GM19372 (cell line): ENCODE measurements around the gene LNX2.

Experiments used
- ATAC-seq: cut with Tn5 transposase; IDR thresholded peaks from one replicate; pipeline ENCODE4 v1.9.1; 2021; ENCODE audit warnings: mild to moderate bottlenecking, low read depth, moderate library complexity; ENCODE audit not compliant: unreplicated experiment

The LNX2 gene

GRCh38 chr13:27620377-27621115, at the start of gene LNX2:
Gene LNX2, minus strand, starts transcription at chr13:27620529. Its CDS starts 38,826 bp downstream, at chr13:27581703.
- peak; percentile 78 for ATAC-seq

- no peak for ATAC-seq
These were observed 47.6 kb upstream of the LNX2 start for GRCh38 chr13:27667946-27668345.

DNA sequence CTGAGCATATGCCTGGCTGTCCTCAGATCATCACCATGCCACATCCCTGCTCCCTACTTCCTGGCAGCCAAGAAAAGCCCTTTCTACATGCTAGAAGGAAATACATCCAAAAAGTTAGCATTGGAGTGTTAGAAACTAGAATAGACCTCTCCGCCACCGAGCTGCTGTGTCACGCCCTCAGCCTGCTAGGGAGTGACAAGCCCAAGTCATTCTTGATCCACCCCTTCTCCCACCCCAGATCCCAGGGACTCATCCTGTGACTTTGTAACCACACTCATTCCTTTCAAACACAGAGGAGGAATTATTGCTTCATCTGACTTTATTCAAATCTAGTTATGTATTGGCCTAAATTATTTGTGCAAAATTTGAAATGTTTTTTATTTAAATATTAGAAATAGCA, 46.6 kb upstream of the LNX2 start:
- no peak for ATAC-seq

DNA sequence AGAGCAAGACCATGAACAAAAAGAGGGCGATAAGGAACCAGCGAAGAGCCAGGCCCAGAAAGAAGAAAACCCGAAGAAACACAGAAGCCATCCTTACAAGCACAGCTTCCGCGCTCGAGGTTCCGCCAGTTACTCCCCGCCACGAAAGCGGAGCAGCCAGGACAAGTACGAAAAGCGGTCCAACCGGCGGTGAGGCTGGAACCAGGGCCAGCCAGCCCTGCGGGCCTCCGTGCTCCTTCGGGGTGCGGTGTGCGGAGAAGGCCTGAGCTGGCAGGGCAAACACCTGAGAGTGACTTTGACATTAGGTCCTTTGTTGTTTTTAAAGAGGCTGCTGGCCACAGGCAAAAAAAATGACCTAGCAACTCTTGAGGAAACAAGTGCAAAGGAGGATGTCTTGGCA, 45.4 kb upstream of the LNX2 start:
- ATAC-seq, result no peak

DNA sequence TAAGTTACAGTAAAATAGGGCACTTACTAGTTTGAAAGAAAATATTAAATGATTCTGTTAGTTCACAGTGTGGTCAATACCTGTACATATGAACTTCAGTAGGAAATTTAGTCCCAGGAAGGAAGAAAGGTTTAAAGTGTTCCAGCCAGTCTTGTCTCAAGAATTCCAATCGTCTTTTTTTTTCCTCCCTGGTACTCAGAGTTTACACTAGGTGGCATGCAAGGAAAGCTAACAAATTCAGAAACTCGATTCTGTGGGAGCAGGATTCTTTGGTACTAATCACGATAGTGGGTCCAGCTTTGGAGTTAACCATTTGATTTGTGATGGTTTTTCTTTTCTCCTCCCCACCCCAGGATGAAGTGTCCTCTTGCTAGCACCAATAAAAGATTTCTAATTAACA, 45.0 kb upstream of the LNX2 start:
- ATAC-seq, result no peak

DNA sequence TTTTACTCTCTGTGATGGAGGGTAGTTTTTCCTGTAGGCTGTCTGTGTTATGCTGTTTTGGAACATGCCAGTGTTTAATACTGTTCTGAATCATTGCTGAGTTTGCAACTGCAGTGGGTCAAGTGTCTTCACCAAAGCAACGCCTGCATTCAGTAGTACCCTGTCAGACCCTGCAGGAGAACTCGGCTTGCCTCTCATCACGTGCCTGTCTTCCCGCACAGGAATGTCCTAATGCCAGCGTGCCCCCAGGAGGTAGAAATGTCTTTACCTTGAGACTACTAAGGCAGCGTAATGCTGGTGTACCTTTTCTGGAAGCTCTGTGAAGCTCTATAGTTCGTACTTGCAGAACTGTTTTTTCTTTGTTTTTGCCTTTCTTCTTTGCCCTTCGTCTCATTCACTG, 43.6 kb upstream of the LNX2 start:
- ATAC-seq, result no peak

DNA sequence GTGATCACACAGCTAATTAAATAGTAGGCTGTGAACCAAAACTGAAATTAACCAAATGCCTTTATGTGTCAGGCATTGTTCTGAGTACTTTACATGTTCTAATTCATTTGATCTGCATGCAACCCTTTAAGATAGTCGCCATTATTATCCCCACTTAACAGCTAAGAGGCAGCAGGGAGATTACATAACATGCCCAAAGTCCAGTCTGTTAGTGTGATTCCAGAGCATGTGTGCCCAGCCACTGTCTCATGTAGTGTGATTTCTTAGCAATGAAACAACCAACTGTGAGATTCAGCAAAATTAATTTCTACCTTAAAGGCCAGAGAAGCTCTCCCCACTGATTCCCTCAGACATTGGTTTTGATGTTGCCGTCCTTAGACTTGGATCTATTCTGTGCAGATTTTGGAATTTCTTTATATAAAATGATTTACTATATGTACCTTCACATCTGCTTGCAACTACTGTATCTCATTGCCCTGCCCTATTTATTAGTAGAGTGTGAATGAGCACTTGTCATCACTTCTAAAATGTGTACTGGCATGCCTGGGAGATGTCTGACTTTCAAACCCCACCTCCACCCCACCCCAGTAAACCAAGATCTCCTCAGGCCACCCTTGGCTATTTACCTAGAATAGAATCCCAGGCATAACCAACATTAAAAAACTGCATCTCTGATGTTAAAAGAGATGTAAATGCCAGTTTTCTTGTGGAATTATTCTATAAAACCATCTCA, 42.6 kb upstream of the LNX2 start:
- ATAC-seq, result no peak

GRCh38 chr13:27661017-27661416, 40.7 kb upstream of the LNX2 start:
- no peak for ATAC-seq

DNA sequence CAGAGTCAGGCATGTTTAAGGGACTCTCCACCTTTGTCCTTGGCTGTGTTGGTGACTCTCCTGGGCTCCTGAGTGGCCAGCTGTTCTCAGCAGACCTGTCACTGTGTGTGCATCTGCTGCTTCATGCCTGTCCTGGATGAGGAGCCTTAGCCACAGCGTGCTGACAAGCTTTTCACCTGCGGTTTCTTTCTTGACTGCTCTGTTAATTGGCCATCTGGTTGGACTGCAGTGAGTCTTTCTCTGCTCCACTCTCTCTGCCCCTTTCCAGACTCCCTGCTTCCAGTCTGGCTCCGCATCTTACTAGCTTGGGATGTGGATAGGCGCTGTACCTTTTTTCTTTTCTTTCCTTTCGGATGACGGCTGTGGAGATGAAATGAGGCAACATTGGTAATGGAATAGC, 40.2 kb upstream of the LNX2 start:
- no peak for ATAC-seq

- ATAC-seq, result no peak
These were observed 39.0 kb upstream of the LNX2 start for GRCh38 chr13:27659145-27659865.

- no peak for ATAC-seq
These were observed 38.2 kb upstream of the LNX2 start for GRCh38 chr13:27658546-27658945.

- no peak for ATAC-seq
These were observed 37.4 kb upstream of the LNX2 start for GRCh38 chr13:27657724-27658123.

GRCh38 chr13:27654816-27655215, 34.5 kb upstream of the LNX2 start:
- ATAC-seq, result no peak

DNA sequence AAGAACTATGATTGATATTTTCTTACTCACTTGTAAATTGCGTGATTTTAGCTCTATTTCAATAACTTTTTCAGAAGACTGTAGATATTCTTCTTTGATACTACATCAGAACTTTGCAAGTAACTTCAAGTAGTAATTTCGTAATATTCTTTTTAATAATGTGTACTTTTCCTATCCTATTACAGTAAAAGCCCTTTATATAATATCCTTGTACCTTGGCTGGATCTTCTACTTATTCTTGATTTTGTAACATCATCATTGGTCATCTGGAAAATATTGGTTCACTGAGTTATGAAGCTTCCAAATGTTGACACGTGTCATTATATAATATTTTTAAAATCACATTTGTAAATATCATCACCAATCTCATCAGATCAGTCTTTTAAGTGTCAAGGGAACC, 33.7 kb upstream of the LNX2 start:
- no peak for ATAC-seq

DNA sequence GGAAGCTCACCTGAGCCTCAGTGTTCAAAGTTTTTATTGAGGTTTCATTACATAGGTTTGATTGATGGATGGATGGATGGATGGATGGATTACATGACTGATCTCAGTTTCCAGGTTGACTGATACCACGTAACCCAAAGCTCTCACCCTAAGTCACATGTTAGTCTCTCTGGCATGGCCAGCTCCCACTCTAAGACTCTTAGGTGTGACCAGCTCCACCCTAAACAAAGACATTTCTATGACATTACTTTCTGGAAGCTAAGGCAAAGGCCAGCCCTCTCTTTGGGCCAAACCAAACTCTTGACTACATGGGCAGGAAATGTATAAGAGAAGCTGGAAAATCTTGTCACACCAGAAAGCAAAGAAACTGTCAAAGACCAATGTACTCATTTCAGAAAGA, 30.0 kb upstream of the LNX2 start:
- no peak for ATAC-seq

GRCh38 chr13:27644302-27644701, 24.0 kb upstream of the LNX2 start:
- no peak for ATAC-seq

GRCh38 chr13:27643334-27644132, 23.2 kb upstream of the LNX2 start:
- ATAC-seq, result no peak

DNA sequence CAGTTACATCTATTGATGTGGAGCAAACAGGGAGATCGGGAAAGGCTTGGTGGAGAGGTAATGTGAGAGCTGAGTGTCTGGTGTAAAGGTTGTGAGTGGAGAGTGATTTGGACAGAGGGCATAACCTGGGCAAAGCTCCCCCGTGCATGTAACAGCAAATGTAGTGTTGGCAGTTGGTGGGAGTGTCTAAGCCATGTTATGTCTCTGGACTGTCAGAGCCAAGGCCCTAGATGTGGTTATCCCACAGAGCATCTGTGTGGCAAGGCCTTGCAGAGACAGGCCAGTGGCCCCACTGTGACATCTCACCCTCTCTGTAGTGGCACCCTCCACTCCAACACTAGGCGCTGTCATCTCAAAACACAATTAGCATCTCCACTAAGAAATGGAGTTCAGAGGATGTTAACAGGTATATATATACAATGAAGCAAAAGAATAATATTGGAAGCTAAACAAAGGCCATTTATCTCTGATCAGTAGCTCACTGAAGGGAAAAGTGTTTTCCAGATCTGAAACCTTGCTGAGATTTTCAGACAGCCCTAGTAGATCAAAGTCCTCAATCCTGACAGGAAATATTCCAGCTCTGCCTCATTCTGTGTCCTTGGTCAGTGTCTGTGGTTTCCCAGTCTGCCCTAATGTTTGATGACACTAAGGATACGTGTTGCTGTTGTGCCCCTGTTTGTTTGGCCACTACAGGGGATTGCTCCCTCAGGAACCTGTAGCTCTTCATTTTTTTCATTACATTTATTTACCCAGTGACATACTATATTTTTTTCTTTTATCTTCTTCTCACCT, 21.6 kb upstream of the LNX2 start:
- ATAC-seq, result no peak

DNA sequence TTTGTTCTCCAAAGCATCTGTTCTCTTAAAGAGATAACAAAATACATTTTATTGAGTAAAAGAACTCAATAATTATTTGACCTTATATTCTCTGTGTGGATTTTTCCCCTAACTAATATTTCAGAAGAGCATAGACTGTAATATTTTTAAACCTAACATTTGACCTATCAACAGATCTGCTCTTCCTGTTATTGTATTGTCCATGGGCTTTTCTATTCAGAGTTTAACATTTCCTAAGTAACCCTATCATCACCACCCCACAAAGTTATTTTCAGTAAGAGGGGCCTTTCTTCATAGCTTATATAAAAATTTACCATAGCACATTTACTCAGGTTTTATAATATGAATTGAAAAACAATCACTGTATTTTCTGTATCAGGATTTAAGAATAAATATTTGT, 18.9 kb upstream of the LNX2 start:
- no peak for ATAC-seq

DNA sequence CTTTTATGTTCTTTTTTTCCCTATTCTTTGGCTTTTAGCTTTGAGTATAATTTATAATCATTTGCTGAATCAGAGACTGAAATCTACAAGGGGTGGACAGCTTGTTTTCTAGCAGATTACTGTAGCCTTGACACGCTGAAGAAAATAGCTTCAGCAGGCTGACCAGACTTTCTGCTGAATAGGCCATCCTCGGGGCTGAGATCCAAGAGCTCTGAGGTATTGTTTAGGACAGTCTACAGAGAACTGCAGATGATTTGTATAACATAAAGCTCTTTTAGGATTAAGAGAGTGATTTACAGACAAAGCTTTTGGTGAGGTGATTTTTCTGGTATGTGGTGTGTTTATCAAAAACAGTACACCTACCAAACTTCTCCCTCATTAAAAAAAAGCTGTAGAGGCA, 18.2 kb upstream of the LNX2 start:
- no peak for ATAC-seq
